ENCODE results near the gene RALGPS1.

Gene RALGPS1

DNA sequence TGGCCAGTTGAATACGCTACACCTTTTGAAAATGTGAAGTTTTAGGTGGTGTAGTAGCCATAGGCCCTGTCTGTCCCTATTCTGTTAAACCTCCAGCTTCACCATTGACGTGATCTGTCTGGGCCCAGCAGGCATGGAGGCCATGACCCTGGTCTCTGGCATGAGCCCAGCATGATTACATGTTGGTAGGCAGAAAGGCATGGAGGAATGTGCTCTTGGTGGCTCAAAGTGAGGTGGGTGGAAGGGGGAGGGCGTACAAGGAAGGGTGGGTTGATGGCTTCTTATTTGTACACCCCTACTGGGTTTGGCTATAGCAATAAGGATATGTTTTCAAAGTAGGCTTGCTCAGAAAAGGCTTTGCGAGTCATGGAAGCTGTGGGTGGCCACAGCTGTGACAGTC, 23.7 kb downstream of the RALGPS1 start:
- no peaks in the 10 kb centered on the region for H3K36me3 ChIP-seq (replicated peaks; ENCODE audit: insufficient read depth, low read length)
- no peak overlapping the region for H3K9ac ChIP-seq (ENCODE audit: low read length)
- peaks cover 7% of the 10 kb centered on the region for H3K79me2 ChIP-seq (ENCODE audit: low read length)
- H4K20me1 ChIP-seq (ENCODE audit: insufficient read depth, low read length) = no peaks in the 10 kb centered on the region
- no peak for TF ChIP-seq EZH2phosphoT487 (IDR thresholded peaks at IDR 0.05; ENCODE audit: low read length)
- TF ChIP-seq, protein P1, sequence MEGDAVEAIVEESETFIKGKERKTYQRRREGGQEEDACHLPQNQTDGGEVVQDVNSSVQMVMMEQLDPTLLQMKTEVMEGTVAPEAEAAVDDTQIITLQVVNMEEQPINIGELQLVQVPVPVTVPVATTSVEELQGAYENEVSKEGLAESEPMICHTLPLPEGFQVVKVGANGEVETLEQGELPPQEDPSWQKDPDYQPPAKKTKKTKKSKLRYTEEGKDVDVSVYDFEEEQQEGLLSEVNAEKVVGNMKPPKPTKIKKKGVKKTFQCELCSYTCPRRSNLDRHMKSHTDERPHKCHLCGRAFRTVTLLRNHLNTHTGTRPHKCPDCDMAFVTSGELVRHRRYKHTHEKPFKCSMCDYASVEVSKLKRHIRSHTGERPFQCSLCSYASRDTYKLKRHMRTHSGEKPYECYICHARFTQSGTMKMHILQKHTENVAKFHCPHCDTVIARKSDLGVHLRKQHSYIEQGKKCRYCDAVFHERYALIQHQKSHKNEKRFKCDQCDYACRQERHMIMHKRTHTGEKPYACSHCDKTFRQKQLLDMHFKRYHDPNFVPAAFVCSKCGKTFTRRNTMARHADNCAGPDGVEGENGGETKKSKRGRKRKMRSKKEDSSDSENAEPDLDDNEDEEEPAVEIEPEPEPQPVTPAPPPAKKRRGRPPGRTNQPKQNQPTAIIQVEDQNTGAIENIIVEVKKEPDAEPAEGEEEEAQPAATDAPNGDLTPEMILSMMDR (IDR thresholded peaks at IDR 0.05; ENCODE audit: low read length) = no peak
- no peak overlapping the region for H2AFZ ChIP-seq (ENCODE audit: low read length)
- H3K9me3 ChIP-seq (replicated peaks; ENCODE audit: insufficient read depth, low read length) = no peaks in the 10 kb centered on the region
- H3F3A ChIP-seq (ENCODE audit: insufficient read depth, low read length) = no peaks in the 10 kb centered on the region
- H3K9me2 ChIP-seq (replicated peaks; ENCODE audit: insufficient read depth, low read length) = no peaks in the 10 kb centered on the region
- H3K4me3 ChIP-seq (ENCODE audit: low read length) = no peak overlapping the region
- no peak overlapping the region for H3K4me2 ChIP-seq (ENCODE audit: low read depth, low read length)
- no peaks in the 10 kb centered on the region for H3K27me3 ChIP-seq (replicated peaks; ENCODE audit: insufficient read depth, low read length)
- no peaks in the 10 kb centered on the region for H3K4me1 ChIP-seq (ENCODE audit: low read length)
- DNase-seq = no peak
- no peak overlapping the region for H3K27ac ChIP-seq (ENCODE audit: low read length)

DNA sequence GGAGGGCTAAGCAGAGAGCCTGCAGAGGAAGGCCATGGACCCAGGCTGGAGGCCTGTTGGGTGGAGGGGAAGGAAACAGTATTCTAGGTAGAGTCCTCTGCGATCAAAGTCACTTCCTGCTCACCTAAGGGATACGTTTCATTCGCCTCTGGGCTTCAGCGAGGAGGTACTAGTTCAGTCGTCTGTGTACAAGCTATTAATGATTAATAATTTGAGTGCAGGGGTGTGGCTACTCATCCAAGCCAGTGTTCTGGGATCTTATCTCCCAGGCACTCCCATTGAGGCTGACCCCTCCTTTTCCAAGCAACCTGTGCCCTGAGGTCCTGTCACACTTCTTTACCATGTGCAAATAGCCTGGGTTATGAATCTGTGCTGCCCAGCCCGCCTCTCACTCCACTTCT, 25.2 kb downstream of the RALGPS1 start:
- Histone ChIP-seq H3F3A (ENCODE audit: insufficient read depth, low read length) (no peaks in the 10 kb centered on the region), H3K27ac (ENCODE audit: low read length) (no peak overlapping the region), H4K20me1 (ENCODE audit: insufficient read depth, low read length) (no peaks in the 10 kb centered on the region), H3K9ac (ENCODE audit: low read length) (no peak overlapping the region), H3K4me1 (ENCODE audit: low read length) (no peaks in the 10 kb centered on the region), H3K27me3 (replicated peaks; ENCODE audit: insufficient read depth, low read length) (no peaks in the 10 kb centered on the region), H3K9me2 (replicated peaks; ENCODE audit: insufficient read depth, low read length) (no peaks in the 10 kb centered on the region), H3K9me3 (replicated peaks; ENCODE audit: insufficient read depth, low read length) (no peaks in the 10 kb centered on the region), H3K79me2 (ENCODE audit: low read length) (peaks cover 15% of the 10 kb centered on the region), H3K36me3 (replicated peaks; ENCODE audit: insufficient read depth, low read length) (no peaks in the 10 kb centered on the region), H3K4me2 (ENCODE audit: low read depth, low read length) (no peak overlapping the region), H3K4me3 (ENCODE audit: low read length) (no peak overlapping the region), H2AFZ (ENCODE audit: low read length) (no peak overlapping the region)
- TF ChIP-seq EZH2phosphoT487 (IDR thresholded peaks at IDR 0.05; ENCODE audit: low read length) (no peak), EZH2 (optimal IDR thresholded peaks at IDR 0.05; ENCODE audit: low read depth, low read length) (no peak)
- TF ChIP-seq, protein P1 (IDR thresholded peaks at IDR 0.05; ENCODE audit: low read length) = no peak
- no peak for DNase-seq

DNA sequence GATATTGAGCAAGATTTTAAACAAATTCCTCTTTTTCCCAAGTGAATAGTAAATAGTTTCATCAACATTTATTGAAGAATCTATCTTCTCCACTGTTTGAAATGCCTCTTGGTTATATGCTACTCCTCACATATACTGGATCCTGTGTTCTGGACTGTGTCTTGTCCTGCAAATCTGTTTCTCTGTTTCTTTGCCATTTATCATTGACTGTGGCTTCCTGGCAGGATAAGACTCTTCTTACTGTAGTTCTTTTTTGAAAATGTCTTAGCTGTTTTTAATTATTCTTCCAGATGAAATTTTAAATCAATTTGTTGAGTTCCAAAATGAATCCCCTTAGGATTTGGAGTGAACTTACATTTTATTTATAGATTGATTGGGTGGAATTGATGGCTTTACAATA, 27.8 kb downstream of the RALGPS1 start:
- DNase-seq = no peak
- Histone ChIP-seq H3K9ac (ENCODE audit: low read length) (no peak overlapping the region), H3K4me2 (ENCODE audit: low read depth, low read length) (no peak overlapping the region), H3K9me2 (replicated peaks; ENCODE audit: insufficient read depth, low read length) (no peaks in the 10 kb centered on the region), H3K36me3 (replicated peaks; ENCODE audit: insufficient read depth, low read length) (no peaks in the 10 kb centered on the region), H3K27me3 (replicated peaks; ENCODE audit: insufficient read depth, low read length) (no peaks in the 10 kb centered on the region), H3K9me3 (replicated peaks; ENCODE audit: insufficient read depth, low read length) (no peaks in the 10 kb centered on the region), H3K4me1 (ENCODE audit: low read length) (peaks cover 4% of the 10 kb centered on the region), H4K20me1 (ENCODE audit: insufficient read depth, low read length) (no peaks in the 10 kb centered on the region), H2AFZ (ENCODE audit: low read length) (no peak overlapping the region), H3F3A (ENCODE audit: insufficient read depth, low read length) (no peaks in the 10 kb centered on the region), H3K27ac (ENCODE audit: low read length) (no peak overlapping the region), H3K79me2 (ENCODE audit: low read length) (peaks cover 15% of the 10 kb centered on the region), H3K4me3 (ENCODE audit: low read length) (no peak overlapping the region)
- no peak for TF ChIP-seq EZH2 (optimal IDR thresholded peaks at IDR 0.05; ENCODE audit: low read depth, low read length)
- TF ChIP-seq EZH2phosphoT487 (IDR thresholded peaks at IDR 0.05; ENCODE audit: low read length) = no peak
- TF ChIP-seq, protein P1 (IDR thresholded peaks at IDR 0.05; ENCODE audit: low read length) = no peak
